SK-N-SH treated with all-trans-retinoic acid at 6 μM for 48 hours (cell line): ENCODE measurements around the gene S100PBP.

Experiments
- ATAC-seq: fragments of 200-7000 bp; cut with Tn5 transposase; 3 replicates; pipeline ENCODE4 v1.9.1; 2020; ENCODE audit warnings: mild to moderate bottlenecking, moderate library complexity
- ARNTL ChIP-seq: fragments of 450-650 bp; formaldehyde crosslinking; IDR thresholded peaks from 2 replicates; pipeline ENCODE4 v1.5.0; 2020; ENCODE audit warnings: low read depth, mild to moderate bottlenecking, moderate library complexity, borderline replicate concordance
- BACH2 ChIP-seq: fragments of 250-450 bp; sonication (Bioruptor Pico); IDR thresholded peaks from 2 replicates; pipeline ENCODE4 v1.9.0; 2021; ENCODE audit warnings: mild to moderate bottlenecking, borderline replicate concordance
- CSDC2 ChIP-seq: fragments of 250-450 bp; sonication (Bioruptor Pico); IDR thresholded peaks from 2 replicates; pipeline ENCODE4 v1.5.0; 2020; ENCODE audit warnings: mild to moderate bottlenecking, moderate library complexity
- ESRRG ChIP-seq: fragments of 250-450 bp; sonication (Bioruptor Pico); IDR thresholded peaks from 2 replicates; pipeline ENCODE4 v1.6.1; 2021; ENCODE audit warnings: mild to moderate bottlenecking
- ISL1 ChIP-seq: fragments of 250-450 bp; sonication (Bioruptor Pico); IDR thresholded peaks from 2 replicates; pipeline ENCODE4 v2.1.2; 2022; ENCODE audit warnings: mild to moderate bottlenecking, moderate library complexity
- PATZ1 ChIP-seq: fragments of 250-450 bp; sonication (Bioruptor Pico); IDR thresholded peaks from 2 replicates; pipeline ENCODE4 v1.8.0; 2020; ENCODE audit warnings: mild to moderate bottlenecking, moderate library complexity, borderline replicate concordance
- PPARA ChIP-seq: fragments of 250-450 bp; sonication (Bioruptor Pico); IDR thresholded peaks from 2 replicates; pipeline ENCODE4 v1.5.0; 2020; ENCODE audit warnings: mild to moderate bottlenecking, borderline replicate concordance
- RARB ChIP-seq: fragments of 250-450 bp; sonication (Bioruptor Pico); IDR thresholded peaks from 2 replicates; pipeline ENCODE4 v1.8.0; 2021; ENCODE audit warnings: mild to moderate bottlenecking, moderate library complexity
- SNAI2 ChIP-seq: fragments of 250-450 bp; sonication (Bioruptor Pico); IDR thresholded peaks from 2 replicates; pipeline ENCODE4 v1.5.0; 2020; ENCODE audit warnings: mild to moderate bottlenecking, moderate library complexity
- TCF4 ChIP-seq: fragments of 250-450 bp; sonication (Bioruptor Pico); IDR thresholded peaks from 2 replicates; pipeline ENCODE4 v1.8.0; 2021; ENCODE audit warnings: mild to moderate bottlenecking, moderate library complexity, borderline replicate concordance
- TOX ChIP-seq: fragments of 250-450 bp; sonication (Bioruptor Pico); IDR thresholded peaks from 2 replicates; pipeline ENCODE4 v1.8.0; 2021; ENCODE audit warnings: mild to moderate bottlenecking, moderate library complexity, borderline replicate concordance
- ZC3H10 ChIP-seq: fragments of 250-450 bp; sonication (Bioruptor Pico); IDR thresholded peaks from 2 replicates; pipeline ENCODE4 v1.5.1; 2021; ENCODE audit warnings: mild to moderate bottlenecking, moderate library complexity
- ZNF565 ChIP-seq: fragments of 450-650 bp; formaldehyde crosslinking; conservative IDR thresholded peaks from 2 replicates; pipeline ENCODE4 v1.5.0; 2020; ENCODE audit warnings: low read depth, mild to moderate bottlenecking, moderate library complexity
- ZNF70 ChIP-seq: fragments of 450-650 bp; formaldehyde crosslinking; IDR thresholded peaks from 2 replicates; pipeline ENCODE4 v1.5.0; 2020; ENCODE audit warnings: mild to moderate bottlenecking, moderate library complexity
- ZNF8 ChIP-seq: fragments of 450-650 bp; formaldehyde crosslinking; IDR thresholded peaks from 2 replicates; pipeline ENCODE4 v1.5.0; 2020; ENCODE audit warnings: mild to moderate bottlenecking, moderate library complexity
- TF ChIP-seq, protein P1 (sequence below): fragments of 250-450 bp; sonication (Bioruptor Pico); IDR thresholded peaks from 2 replicates; pipeline ENCODE4 v1.5.1; 2020; ENCODE audit warnings: low read depth, mild to moderate bottlenecking, moderate library complexity
- TF ChIP-seq, protein P2 (sequence below): fragments of 250-450 bp; sonication (Bioruptor Pico); IDR thresholded peaks from 2 replicates; pipeline ENCODE4 v1.5.0; 2020; ENCODE audit warnings: mild to moderate bottlenecking, moderate library complexity
- TF ChIP-seq, protein P3 (sequence below): fragments of 250-450 bp; sonication (Bioruptor Pico); IDR thresholded peaks from 2 replicates; pipeline ENCODE4 v1.8.0; 2021; ENCODE audit warnings: low read depth, mild to moderate bottlenecking, moderate library complexity, borderline replicate concordance
- TF ChIP-seq, protein P4 (sequence below): fragments of 250-450 bp; sonication (Bioruptor Pico); IDR thresholded peaks from 2 replicates; pipeline ENCODE4 v1.5.1; 2021; ENCODE audit warnings: mild to moderate bottlenecking, moderate library complexity

S100PBP gene

DNA sequence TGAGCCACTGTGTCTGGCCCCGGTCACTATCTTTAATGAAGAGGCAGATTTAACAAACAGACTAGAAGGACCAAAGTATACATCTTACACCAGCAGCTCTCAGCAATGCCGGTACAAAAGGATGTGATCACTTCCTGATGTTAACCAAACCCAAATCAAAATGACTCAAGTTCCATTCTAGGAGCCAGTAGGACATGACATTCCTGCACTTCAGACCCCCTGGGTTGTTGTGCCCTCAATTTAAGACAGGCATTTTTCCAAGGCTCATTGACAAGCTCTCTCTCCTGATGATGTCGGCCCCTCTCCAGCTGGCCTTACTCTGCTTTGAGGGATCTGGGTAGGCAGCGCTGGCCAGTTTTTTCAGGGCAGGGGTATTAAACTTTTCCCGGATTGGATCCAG is 35.4 kb upstream of the S100PBP start:
- ATAC-seq = no peak; the same call in 2 of the 3 replicates
- no peak for TF ChIP-seq ZNF8 (CRISPR knock-in tag)

DNA sequence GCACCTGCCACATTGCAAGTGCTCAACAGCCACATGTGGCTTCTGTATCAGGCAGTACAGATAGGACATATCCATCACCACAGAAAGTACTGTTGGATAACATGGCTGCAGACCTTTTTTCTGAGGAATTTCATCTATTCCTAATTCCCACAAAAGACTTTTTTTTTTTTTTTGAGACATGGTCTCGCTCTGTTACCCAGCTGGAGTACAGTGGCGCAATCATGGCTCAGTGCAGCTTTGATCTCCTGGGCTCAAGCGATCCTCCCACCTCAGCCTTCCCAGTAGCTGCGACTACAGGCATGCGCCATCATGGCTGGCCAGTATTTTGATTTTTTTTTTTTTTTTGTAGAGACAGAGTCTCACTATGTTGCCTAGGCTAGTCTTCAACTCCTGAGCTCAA is 33.6 kb upstream of the S100PBP start:
- ATAC-seq = no peak
- TF ChIP-seq ZC3H10 (no peak), ZNF565 (no peak), BACH2 (CRISPR knock-in tag) (no peak), ARNTL (CRISPR knock-in tag) (no peak)
- TF ChIP-seq, protein P1, sequence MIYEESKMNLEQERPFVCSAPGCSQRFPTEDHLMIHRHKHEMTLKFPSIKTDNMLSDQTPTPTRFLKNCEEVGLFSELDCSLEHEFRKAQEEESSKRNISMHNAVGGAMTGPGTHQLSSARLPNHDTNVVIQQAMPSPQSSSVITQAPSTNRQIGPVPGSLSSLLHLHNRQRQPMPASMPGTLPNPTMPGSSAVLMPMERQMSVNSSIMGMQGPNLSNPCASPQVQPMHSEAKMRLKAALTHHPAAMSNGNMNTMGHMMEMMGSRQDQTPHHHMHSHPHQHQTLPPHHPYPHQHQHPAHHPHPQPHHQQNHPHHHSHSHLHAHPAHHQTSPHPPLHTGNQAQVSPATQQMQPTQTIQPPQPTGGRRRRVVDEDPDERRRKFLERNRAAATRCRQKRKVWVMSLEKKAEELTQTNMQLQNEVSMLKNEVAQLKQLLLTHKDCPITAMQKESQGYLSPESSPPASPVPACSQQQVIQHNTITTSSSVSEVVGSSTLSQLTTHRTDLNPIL (CRISPR knock-in tag) = no peak
- TF ChIP-seq, protein P2, sequence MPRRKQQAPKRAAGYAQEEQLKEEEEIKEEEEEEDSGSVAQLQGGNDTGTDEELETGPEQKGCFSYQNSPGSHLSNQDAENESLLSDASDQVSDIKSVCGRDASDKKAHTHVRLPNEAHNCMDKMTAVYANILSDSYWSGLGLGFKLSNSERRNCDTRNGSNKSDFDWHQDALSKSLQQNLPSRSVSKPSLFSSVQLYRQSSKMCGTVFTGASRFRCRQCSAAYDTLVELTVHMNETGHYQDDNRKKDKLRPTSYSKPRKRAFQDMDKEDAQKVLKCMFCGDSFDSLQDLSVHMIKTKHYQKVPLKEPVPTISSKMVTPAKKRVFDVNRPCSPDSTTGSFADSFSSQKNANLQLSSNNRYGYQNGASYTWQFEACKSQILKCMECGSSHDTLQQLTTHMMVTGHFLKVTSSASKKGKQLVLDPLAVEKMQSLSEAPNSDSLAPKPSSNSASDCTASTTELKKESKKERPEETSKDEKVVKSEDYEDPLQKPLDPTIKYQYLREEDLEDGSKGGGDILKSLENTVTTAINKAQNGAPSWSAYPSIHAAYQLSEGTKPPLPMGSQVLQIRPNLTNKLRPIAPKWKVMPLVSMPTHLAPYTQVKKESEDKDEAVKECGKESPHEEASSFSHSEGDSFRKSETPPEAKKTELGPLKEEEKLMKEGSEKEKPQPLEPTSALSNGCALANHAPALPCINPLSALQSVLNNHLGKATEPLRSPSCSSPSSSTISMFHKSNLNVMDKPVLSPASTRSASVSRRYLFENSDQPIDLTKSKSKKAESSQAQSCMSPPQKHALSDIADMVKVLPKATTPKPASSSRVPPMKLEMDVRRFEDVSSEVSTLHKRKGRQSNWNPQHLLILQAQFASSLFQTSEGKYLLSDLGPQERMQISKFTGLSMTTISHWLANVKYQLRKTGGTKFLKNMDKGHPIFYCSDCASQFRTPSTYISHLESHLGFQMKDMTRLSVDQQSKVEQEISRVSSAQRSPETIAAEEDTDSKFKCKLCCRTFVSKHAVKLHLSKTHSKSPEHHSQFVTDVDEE (CRISPR knock-in tag) = no peak

GRCh38 chr1:32784817-32785216 is 32.6 kb upstream of the S100PBP start:
- no peak for TF ChIP-seq BACH2 (CRISPR knock-in tag)
- no peak for TF ChIP-seq ISL1
- no peak for TF ChIP-seq RARB (CRISPR knock-in tag)
- TF ChIP-seq, protein P1 (CRISPR knock-in tag) = no peak
- no peak for TF ChIP-seq ZC3H10
- TF ChIP-seq TOX (CRISPR knock-in tag) = no peak
- TF ChIP-seq SNAI2 (CRISPR knock-in tag) = no peak
- TF ChIP-seq ZNF70 (CRISPR knock-in tag) = no peak
- TF ChIP-seq, protein P3, sequence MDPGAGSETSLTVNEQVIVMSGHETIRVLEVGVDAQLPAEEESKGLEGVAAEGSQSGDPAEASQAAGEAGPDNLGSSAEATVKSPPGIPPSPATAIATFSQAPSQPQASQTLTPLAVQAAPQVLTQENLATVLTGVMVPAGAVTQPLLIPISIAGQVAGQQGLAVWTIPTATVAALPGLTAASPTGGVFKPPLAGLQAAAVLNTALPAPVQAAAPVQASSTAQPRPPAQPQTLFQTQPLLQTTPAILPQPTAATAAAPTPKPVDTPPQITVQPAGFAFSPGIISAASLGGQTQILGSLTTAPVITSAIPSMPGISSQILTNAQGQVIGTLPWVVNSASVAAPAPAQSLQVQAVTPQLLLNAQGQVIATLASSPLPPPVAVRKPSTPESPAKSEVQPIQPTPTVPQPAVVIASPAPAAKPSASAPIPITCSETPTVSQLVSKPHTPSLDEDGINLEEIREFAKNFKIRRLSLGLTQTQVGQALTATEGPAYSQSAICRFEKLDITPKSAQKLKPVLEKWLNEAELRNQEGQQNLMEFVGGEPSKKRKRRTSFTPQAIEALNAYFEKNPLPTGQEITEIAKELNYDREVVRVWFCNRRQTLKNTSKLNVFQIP = no peak
- TF ChIP-seq, protein P4, sequence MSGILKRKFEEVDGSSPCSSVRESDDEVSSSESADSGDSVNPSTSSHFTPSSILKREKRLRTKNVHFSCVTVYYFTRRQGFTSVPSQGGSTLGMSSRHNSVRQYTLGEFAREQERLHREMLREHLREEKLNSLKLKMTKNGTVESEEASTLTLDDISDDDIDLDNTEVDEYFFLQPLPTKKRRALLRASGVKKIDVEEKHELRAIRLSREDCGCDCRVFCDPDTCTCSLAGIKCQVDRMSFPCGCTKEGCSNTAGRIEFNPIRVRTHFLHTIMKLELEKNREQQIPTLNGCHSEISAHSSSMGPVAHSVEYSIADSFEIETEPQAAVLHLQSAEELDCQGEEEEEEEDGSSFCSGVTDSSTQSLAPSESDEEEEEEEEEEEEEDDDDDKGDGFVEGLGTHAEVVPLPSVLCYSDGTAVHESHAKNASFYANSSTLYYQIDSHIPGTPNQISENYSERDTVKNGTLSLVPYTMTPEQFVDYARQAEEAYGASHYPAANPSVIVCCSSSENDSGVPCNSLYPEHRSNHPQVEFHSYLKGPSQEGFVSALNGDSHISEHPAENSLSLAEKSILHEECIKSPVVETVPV (CRISPR knock-in tag) = no peak
- no peak for TF ChIP-seq PPARA (CRISPR knock-in tag)
- no peak for TF ChIP-seq CSDC2 (CRISPR knock-in tag)
- no peak for TF ChIP-seq ZNF565
- TF ChIP-seq TCF4 = no peak
- TF ChIP-seq, protein P2 (CRISPR knock-in tag) = no peak
- no peak for TF ChIP-seq PATZ1
- TF ChIP-seq ESRRG = no peak
- ATAC-seq = no peak
